ENCODE measurements around the gene LRRC57. TPM values are rescaled to one million over a fixed set of nuclear protein-coding genes. Genes with fewer than 3 reads are reported as not detected.

LRRC57 gene
- total RNA-seq, 2 experiments from 2014 or later, result 13.7 to 15.1 TPM

- no peak overlapping the region for H3K27ac Mint-ChIP-seq
- ATAC-seq, result no peak
- H3K36me3 Mint-ChIP-seq (ENCODE audit: low read depth), result no peaks in the 10 kb centered on the region
- no peak overlapping the region for H3K4me3 Mint-ChIP-seq
- ChIA-PET POLR2A (interaction anchor here (1.4 to 3.0 kb wide), 2 partner anchors 12 to 16 kb away, joined by 5 to 10 read pairs; partner anchors contain the start of gene ZNF106), CTCF (no interaction called here)
- intact Hi-C loops (cut with micrococcal nuclease), result loop anchor here (10.0 kb wide), 1 partner anchor 342 kb away; no protein-coding TSS in a partner anchor
- peaks cover 34% of the 10 kb centered on the region for H3K4me1 Mint-ChIP-seq (ENCODE audit: low read depth)
- no peaks in the 10 kb centered on the region for H3K9me3 Mint-ChIP-seq
- H3K27me3 Mint-ChIP-seq, result no peaks in the 10 kb centered on the region
- DNase-seq, result no peak
- TF ChIP-seq, protein P1, sequence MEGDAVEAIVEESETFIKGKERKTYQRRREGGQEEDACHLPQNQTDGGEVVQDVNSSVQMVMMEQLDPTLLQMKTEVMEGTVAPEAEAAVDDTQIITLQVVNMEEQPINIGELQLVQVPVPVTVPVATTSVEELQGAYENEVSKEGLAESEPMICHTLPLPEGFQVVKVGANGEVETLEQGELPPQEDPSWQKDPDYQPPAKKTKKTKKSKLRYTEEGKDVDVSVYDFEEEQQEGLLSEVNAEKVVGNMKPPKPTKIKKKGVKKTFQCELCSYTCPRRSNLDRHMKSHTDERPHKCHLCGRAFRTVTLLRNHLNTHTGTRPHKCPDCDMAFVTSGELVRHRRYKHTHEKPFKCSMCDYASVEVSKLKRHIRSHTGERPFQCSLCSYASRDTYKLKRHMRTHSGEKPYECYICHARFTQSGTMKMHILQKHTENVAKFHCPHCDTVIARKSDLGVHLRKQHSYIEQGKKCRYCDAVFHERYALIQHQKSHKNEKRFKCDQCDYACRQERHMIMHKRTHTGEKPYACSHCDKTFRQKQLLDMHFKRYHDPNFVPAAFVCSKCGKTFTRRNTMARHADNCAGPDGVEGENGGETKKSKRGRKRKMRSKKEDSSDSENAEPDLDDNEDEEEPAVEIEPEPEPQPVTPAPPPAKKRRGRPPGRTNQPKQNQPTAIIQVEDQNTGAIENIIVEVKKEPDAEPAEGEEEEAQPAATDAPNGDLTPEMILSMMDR (IDR thresholded peaks at IDR 0.05), result no peak
Measured at GRCh38 chr15:42502477-42502876, 46.1 kb downstream of the LRRC57 start.

- H3K4me3 Mint-ChIP-seq, result no peak overlapping the region
- CTCF ChIA-PET, result interaction anchor here (0.8 to 2.2 kb wide), 2 partner anchors 10 to 52 kb away, joined by 3 to 7 read pairs; partner anchors contain the start of gene ZNF106
- no peaks in the 10 kb centered on the region for H3K9me3 Mint-ChIP-seq
- intact Hi-C loops (cut with micrococcal nuclease), result loop anchor here (10.0 kb wide), 1 partner anchor 345 kb away; no protein-coding TSS in a partner anchor
- H3K27me3 Mint-ChIP-seq, result no peaks in the 10 kb centered on the region
- POLR2A ChIA-PET, result interaction anchor here (1.0 kb wide), 1 partner anchor 9 kb away, joined by 4 read pairs; the partner anchor contains the start of gene ZNF106
- no peak for ATAC-seq
- H3K4me1 Mint-ChIP-seq (ENCODE audit: low read depth), result peaks cover 47% of the 10 kb centered on the region
- H3K27ac Mint-ChIP-seq, result no peak overlapping the region
- no peaks in the 10 kb centered on the region for H3K36me3 Mint-ChIP-seq (ENCODE audit: low read depth)
- TF ChIP-seq, protein P1 (IDR thresholded peaks at IDR 0.05), result no peak
- no peak for DNase-seq
Measured at GRCh38 chr15:42499858-42500609, 48.6 kb downstream of the LRRC57 start.

- intact Hi-C loops (cut with micrococcal nuclease), result no loop called here
- H3K4me1 Mint-ChIP-seq (ENCODE audit: low read depth), result peaks cover 58% of the 10 kb centered on the region
- no peaks in the 10 kb centered on the region for H3K27me3 Mint-ChIP-seq
- H3K9me3 Mint-ChIP-seq, result no peaks in the 10 kb centered on the region
- CTCF ChIA-PET, result interaction anchor here (2.2 kb wide), 1 partner anchor 8 kb away, joined by 7 read pairs; the partner anchor contains the start of gene ZNF106
- POLR2A ChIA-PET, result interaction anchor here (1.5 kb wide), 1 partner anchor 15 kb away, joined by 3 read pairs; no protein-coding TSS in a partner anchor
- H3K27ac Mint-ChIP-seq, result no peak overlapping the region
- no peak for ATAC-seq
- no peak for DNase-seq
- no peaks in the 10 kb centered on the region for H3K36me3 Mint-ChIP-seq (ENCODE audit: low read depth)
- TF ChIP-seq, protein P1 (IDR thresholded peaks at IDR 0.05), result no peak
- no peak overlapping the region for H3K4me3 Mint-ChIP-seq
Measured at GRCh38 chr15:42498212-42499068, 50.2 kb downstream of the LRRC57 start.

- ChIA-PET POLR2A (no interaction called here), CTCF (interaction anchor here (0.7 to 1.4 kb wide), 2 partner anchors 24 to 34 kb away, joined by 3 to 4 read pairs; no protein-coding TSS in a partner anchor)
- peak within 1 kb of the TSS; percentile 90 for H3K4me3 Mint-ChIP-seq
- TF ChIP-seq, protein P1 (IDR thresholded peaks at IDR 0.05), result no peak
- H3K36me3 Mint-ChIP-seq (ENCODE audit: low read depth), result peaks cover 2% of the 10 kb centered on the region
- H3K27me3 Mint-ChIP-seq, result no peaks in the 10 kb centered on the region
- H3K4me1 Mint-ChIP-seq (ENCODE audit: low read depth), result peaks cover 61% of the 10 kb centered on the region
- intact Hi-C loops (cut with micrococcal nuclease), result no loop called here
- ATAC-seq, result peak; percentile 92
- DNase-seq, result peak; percentile 88
- H3K9me3 Mint-ChIP-seq, result no peaks in the 10 kb centered on the region
- peak within 1 kb of the TSS; percentile 90 for H3K27ac Mint-ChIP-seq
Measured at GRCh38 chr15:42495361-42496212, 53.0 kb downstream of the LRRC57 start, which contains the start of gene SNAP23. SNAP23 (plus strand) TSS chr15:42495634; CDS start chr15:42511847, 16,213 bp downstream.
